ENCODE measurements around the gene C19orf33. TPM values are rescaled to one million over a fixed set of nuclear protein-coding genes. Genes with fewer than 3 reads are reported as not detected.
A peak's percentile ranks its signal among the peaks of the same experiment; 100 is the strongest.

C19orf33 gene
- total RNA-seq, 1 donor from 2014 or later, result 0.58 TPM

DNA sequence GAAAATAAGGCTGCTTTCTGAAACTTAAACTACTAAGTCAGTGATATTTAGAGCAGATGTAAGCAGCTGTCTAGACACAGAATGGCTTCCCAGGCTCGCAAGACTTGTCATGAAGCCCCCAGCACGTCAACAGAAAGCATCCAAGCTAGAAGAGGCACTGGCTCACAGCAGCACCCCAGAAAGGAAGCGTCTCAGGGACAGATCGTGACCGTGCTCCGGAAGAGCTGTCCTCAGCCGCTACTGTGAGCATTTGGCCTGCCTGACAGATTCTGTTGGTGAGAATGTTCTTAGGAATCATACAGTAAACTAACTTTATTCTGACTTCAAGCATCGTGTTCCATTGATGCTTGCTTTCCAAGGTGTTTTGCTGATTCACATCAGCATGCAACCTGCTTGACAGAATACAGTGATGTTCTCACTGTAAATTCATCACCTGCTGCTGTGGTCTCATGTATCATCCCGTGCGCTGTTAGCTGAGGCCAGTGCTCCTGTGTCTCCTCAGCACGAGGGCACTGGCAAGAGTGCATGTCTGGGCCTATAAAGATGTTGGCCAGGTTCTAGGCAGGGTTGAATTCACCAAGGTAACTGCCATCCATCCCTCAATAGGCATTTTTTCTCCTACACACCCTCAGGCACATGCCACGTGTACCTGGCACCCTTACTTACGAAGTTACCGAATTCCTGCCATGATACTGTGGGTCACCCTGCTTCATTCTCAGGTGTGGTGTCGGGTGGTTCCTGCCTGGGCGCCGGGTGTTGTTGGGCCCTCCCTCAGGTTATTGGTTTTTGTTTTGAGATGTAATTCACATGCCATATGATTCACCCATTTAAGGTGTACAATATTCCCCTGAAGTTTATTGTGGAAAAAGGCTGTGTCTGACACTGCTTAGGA lies 23.8 kb upstream of the C19orf33 start:
- Mint-ChIP-seq H3K36me3 (ENCODE audit: low read depth) (peaks cover 16% of the 10 kb centered on the region), H3K27ac (no peak overlapping the region), H3K27me3 (no peaks in the 10 kb centered on the region), H3K4me3 (no peak overlapping the region), H3K9me3 (no peaks in the 10 kb centered on the region), H3K4me1 (peaks cover 26% of the 10 kb centered on the region)
- DNase-seq, result no peak
- ChIA-PET POLR2A (interaction anchor here (1.8 kb wide), 1 partner anchor 14 kb away, joined by 5 read pairs; no protein-coding TSS in a partner anchor), CTCF (no interaction called here)
- TF ChIP-seq, protein P1, sequence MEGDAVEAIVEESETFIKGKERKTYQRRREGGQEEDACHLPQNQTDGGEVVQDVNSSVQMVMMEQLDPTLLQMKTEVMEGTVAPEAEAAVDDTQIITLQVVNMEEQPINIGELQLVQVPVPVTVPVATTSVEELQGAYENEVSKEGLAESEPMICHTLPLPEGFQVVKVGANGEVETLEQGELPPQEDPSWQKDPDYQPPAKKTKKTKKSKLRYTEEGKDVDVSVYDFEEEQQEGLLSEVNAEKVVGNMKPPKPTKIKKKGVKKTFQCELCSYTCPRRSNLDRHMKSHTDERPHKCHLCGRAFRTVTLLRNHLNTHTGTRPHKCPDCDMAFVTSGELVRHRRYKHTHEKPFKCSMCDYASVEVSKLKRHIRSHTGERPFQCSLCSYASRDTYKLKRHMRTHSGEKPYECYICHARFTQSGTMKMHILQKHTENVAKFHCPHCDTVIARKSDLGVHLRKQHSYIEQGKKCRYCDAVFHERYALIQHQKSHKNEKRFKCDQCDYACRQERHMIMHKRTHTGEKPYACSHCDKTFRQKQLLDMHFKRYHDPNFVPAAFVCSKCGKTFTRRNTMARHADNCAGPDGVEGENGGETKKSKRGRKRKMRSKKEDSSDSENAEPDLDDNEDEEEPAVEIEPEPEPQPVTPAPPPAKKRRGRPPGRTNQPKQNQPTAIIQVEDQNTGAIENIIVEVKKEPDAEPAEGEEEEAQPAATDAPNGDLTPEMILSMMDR (IDR thresholded peaks at IDR 0.05), result no peak
- ATAC-seq (ENCODE audit: low read depth), result no peak
- intact Hi-C loops (cut with micrococcal nuclease), result no loop called here

DNA sequence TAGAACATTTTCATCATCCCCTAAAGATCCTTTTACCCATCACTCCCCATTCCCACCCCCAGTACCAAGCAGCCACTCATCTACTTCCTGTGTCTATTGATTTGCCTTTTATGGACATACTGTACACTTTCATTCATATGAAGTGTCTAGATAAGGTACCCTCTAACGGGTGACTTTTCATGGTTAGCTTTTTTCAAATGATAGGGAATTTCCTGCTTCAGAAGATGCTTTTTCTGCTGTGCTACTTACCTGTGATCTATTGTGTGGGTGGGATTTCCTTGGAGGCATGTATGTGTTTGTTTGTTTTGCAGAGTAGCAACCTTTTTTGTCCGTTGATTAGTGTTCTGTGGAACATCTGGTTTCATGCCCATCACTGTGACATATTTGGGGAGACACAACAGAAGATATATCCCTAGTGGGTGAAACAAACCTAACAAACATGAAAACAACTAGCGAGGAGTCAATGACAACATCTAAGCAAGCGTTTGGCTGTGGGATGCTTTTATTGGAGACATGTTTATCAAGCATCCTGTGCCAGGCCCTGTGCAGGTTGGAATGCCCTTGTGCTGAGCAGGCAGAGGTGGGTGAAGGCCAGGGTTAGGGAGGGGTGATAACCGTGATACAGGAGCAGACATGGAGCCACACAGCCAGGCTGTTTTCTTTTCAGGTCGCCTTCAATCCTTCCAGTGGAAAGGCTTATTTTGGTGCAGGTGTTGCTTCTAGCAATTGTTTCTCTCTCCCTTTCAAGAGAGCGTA lies 22.1 kb upstream of the C19orf33 start:
- intact Hi-C loops (cut with micrococcal nuclease), result no loop called here
- ATAC-seq (ENCODE audit: low read depth), result no peak
- H3K36me3 Mint-ChIP-seq (ENCODE audit: low read depth), result peaks cover 30% of the 10 kb centered on the region
- TF ChIP-seq, protein P1 (IDR thresholded peaks at IDR 0.05), result no peak
- ChIA-PET POLR2A (interaction anchor here (0.7 kb wide), 1 partner anchor 303 kb away, joined by 3 read pairs; no protein-coding TSS in a partner anchor), CTCF (no interaction called here)
- H3K9me3 Mint-ChIP-seq, result no peaks in the 10 kb centered on the region
- H3K27ac Mint-ChIP-seq, result no peak overlapping the region
- H3K4me1 Mint-ChIP-seq, result peaks cover 31% of the 10 kb centered on the region
- no peak overlapping the region for H3K4me3 Mint-ChIP-seq
- no peak for DNase-seq
- H3K27me3 Mint-ChIP-seq, result no peaks in the 10 kb centered on the region

DNA sequence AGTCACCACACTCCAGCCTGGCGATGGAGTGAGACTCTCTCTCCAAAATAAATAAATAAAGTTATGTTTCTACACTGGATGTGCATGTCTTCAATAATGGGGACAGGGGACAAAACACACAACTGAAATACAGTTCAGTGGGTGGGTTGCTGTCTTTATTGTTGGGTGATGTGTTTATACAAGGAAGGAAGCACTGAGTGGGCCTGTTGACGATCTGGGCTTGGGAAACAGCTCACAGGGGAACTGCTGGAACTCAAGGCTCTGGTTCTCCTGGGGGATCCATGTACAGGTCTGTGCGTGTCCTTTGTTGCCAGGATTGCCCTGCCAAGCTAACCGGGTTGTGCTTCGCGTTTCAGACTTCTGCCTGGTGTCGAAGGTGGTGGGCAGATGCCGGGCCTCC lies 20.8 kb upstream of the C19orf33 start:
- ChIA-PET POLR2A (no interaction called here), CTCF (no interaction called here)
- TF ChIP-seq, protein P1 (IDR thresholded peaks at IDR 0.05), result no peak
- H3K4me3 Mint-ChIP-seq, result no peak overlapping the region
- ATAC-seq (ENCODE audit: low read depth) (no peak), DNase-seq (no peak)
- peaks cover 39% of the 10 kb centered on the region for H3K36me3 Mint-ChIP-seq (ENCODE audit: low read depth)
- peaks cover 31% of the 10 kb centered on the region for H3K4me1 Mint-ChIP-seq
- H3K27me3 Mint-ChIP-seq, result no peaks in the 10 kb centered on the region
- H3K9me3 Mint-ChIP-seq, result no peaks in the 10 kb centered on the region
- H3K27ac Mint-ChIP-seq, result no peak overlapping the region
- intact Hi-C loops (cut with micrococcal nuclease), result no loop called here

DNA sequence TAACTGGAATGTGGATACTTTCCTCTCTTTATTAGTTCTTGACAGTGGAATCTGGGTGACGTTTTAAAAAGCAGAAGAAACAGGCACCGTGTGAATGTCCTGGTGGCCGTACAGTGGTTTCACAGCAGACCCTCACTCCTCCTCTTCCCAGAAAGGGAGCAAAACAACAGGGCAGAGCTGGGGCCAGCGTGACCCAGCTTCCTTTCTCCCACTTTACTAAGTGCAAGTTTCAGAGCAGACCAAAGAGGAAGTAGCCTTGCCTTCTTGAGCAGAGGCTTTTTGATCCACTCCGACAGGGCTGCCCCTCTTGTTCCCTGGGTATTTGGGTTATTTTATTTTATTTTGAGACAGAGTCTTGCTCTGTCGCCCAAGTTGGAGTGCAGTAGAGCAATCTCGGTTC lies 19.6 kb upstream of the C19orf33 start:
- no peak for DNase-seq

More for the DNA sequence above, 19.6 kb upstream of the C19orf33 start:
- ATAC-seq (ENCODE audit: low read depth), result peak; percentile 57
- ChIA-PET CTCF (interaction anchor here (1.0 to 1.7 kb wide), 3 partner anchors 13 to 40 kb away, joined by 3 to 5 read pairs (median 3); partner anchors contain the start of gene PPP1R14A), POLR2A (interaction anchor here (0.6 to 2.6 kb wide), 2 partner anchors 19 to 20 kb away, joined by 3 to 14 read pairs; partner anchors contain the start of gene SPINT2)
- H3K9me3 Mint-ChIP-seq, result no peaks in the 10 kb centered on the region
- H3K36me3 Mint-ChIP-seq (ENCODE audit: low read depth), result peaks cover 46% of the 10 kb centered on the region
- H3K4me3 Mint-ChIP-seq, result peak overlapping the region; percentile 42
- H3K27ac Mint-ChIP-seq, result peak overlapping the region; percentile 91
- peaks cover 31% of the 10 kb centered on the region for H3K4me1 Mint-ChIP-seq
- TF ChIP-seq, protein P1 (IDR thresholded peaks at IDR 0.05), result no peak
- H3K27me3 Mint-ChIP-seq, result no peaks in the 10 kb centered on the region
- intact Hi-C loops (cut with micrococcal nuclease), result loop anchor here (1.0 kb wide), 1 partner anchor 19 kb away; no protein-coding TSS in a partner anchor
